Mucosa of stomach (tissue), 1 donor: ENCODE measurements around the gene PPM1F.
A peak's percentile ranks its signal among the peaks of the same experiment; 100 is the strongest.
"Not testable (repeated sequence)": the region's sequence is repeated elsewhere in the genome, so short reads cannot be mapped to it uniquely, and the experiment has no call there.

Source experiments
- H3K27me3 ChIP-seq: one replicate; pipeline ENCODE4 v1.7.0; 2013; ENCODE audit warnings: mild to moderate bottlenecking, low read length; ENCODE audit not compliant: control insufficient read depth, insufficient read depth
- H3K36me3 ChIP-seq: one replicate; pipeline ENCODE4 v1.7.0; 2013; ENCODE audit warnings: low read length; ENCODE audit not compliant: control insufficient read depth, insufficient read depth
- H3K4me1 ChIP-seq: one replicate; pipeline ENCODE4 v1.7.0; 2013; ENCODE audit warnings: mild to moderate bottlenecking, low read length; ENCODE audit not compliant: control insufficient read depth, insufficient read depth
- H3K4me3 ChIP-seq: one replicate; pipeline ENCODE4 v1.7.0; 2013; ENCODE audit warnings: low read length
- H3K9ac ChIP-seq: one replicate; pipeline ENCODE4 v1.7.0; 2013; ENCODE audit warnings: mild to moderate bottlenecking, low read length, moderate library complexity
- H3K9me3 ChIP-seq: one replicate; pipeline ENCODE4 v1.7.0; 2013; ENCODE audit warnings: mild to moderate bottlenecking, low read length, moderate library complexity; ENCODE audit not compliant: control insufficient read depth
- donor health status: Pancreatic carcinoma.

PPM1F gene

DNA sequence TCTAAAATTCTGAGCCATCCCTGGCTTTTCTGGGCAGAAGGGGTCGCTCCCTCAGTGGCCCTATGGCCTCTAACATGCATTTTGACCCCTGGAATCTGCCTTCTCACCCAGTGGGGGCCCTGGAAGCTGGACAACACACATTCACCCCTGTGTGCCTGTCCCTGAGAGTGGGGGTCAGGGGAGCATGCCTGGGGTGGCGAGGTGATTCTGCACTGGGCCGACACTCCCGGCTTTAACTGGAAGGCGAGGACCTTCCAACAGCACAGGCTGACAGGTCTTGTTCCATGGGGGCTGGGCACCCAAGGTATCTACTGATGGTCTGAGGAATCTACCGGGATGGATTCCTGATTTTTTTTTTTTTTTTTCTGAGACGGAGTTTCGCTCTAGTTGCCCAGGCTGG is 10.7 kb downstream of the PPM1F start:
- Histone ChIP-seq H3K4me3 (no peak overlapping the region), H3K27me3 (no peaks in the 10 kb centered on the region), H3K9ac (no peak overlapping the region)

DNA sequence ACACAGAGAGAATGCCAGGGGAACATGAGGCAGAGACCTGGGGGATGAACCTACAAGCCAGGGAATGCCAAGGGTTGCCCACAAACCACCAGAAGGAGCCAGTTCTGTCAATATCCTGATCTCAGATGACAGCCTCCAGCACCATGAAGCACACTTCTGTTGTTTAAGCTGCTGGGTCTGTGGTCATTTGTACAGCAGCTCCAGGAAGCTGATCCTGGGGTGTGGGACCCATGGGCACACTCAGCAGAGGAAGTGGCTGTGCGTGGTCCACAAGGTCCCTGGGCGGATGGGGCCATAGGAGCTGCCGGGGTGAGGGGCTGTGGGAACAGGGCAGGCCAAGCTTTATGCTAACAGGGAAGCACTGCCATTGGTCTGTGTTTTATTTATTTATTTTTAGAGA is 12.1 kb downstream of the PPM1F start:
- Histone ChIP-seq H3K4me3 (no peak overlapping the region), H3K4me1 (peaks cover 44% of the 10 kb centered on the region), H3K9me3 (no peaks in the 10 kb centered on the region), H3K27me3 (no peaks in the 10 kb centered on the region), H3K36me3 (peaks cover 3% of the 10 kb centered on the region), H3K9ac (no peak overlapping the region)

More for the DNA sequence above, 10.7 kb downstream of the PPM1F start:
- Histone ChIP-seq H3K4me1 (peaks cover 43% of the 10 kb centered on the region), H3K9me3 (no peaks in the 10 kb centered on the region), H3K36me3 (peaks cover 4% of the 10 kb centered on the region)

DNA sequence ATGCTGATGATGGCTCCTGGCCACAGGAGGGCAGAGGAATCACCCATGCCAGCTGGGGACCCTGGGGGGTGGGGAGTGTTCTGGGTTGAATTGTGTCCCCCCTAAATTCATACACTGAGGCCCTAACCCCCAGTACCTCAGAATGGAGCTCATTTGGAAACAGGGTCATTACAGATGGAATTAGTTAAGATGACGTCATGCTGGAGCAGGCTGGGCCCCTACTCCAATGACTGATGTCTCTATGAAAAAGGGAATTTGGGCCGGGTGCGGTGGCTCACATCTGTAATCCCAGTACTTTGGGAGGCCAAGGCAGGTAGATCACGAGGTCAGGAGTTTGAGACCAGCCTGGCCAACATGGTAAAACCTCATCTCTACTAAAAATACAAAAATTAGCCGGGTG is 12.7 kb downstream of the PPM1F start:
- H3K36me3 ChIP-seq, H3K27me3 ChIP-seq, H3K4me3 ChIP-seq, H3K9me3 ChIP-seq: not testable (repeated sequence)
- Histone ChIP-seq H3K9ac (peak overlapping the region; percentile 36), H3K4me1 (peaks cover 44% of the 10 kb centered on the region)

DNA sequence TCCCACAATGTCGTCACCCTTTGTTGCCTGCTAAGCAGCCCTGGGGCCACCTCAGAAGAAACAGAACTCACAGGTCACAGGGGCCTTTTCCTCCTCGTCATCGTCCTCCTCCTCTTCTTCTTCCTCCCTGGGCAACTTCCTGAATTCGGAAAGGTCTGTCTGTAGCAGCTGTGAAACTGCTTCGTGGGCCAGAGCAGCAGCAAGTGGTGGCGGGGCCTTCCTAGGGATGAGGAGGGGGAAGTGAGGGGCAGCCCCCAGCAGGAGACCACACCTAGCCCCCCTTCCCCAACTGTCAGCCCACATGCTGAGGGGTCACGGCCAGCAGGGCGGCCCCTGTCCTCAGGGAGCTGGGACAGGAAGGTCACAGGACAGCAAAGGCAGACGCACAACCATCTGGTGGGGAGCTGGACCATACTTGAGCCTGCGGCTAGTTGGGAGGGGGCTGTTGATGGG is 13.2 kb downstream of the PPM1F start:
- H3K4me1 ChIP-seq, result peaks cover 44% of the 10 kb centered on the region

DNA sequence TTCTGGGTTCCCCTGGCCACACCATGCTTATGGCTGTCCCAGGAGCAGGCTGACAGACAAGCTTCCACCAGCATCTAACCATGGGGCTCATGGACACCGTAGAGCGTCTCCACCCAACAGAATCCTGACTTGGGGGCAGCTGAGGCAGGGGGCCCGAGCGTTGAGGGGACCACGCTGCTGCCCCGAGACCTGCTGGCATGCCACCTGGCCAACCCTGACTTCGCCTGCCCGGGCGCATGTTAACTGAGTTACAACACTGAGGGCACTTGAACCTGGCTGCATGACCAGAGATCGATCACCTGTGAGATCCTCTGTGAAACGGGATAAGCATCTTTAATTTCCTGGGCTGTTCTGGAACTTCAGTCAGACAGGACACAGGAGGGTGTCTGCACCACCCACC is 13.7 kb downstream of the PPM1F start:
- no peaks in the 10 kb centered on the region for H3K9me3 ChIP-seq
- H3K36me3 ChIP-seq, result no peaks in the 10 kb centered on the region
- H3K4me3 ChIP-seq, result no peak overlapping the region
- H3K4me1 ChIP-seq, result peaks cover 44% of the 10 kb centered on the region
- no peaks in the 10 kb centered on the region for H3K27me3 ChIP-seq
- peak overlapping the region; percentile 77 for H3K9ac ChIP-seq

More for the DNA sequence above, 13.2 kb downstream of the PPM1F start:
- H3K9ac ChIP-seq, result peak overlapping the region; percentile 36
- no peaks in the 10 kb centered on the region for H3K27me3 ChIP-seq
- H3K4me3 ChIP-seq, result no peak overlapping the region
- H3K9me3 ChIP-seq, result no peaks in the 10 kb centered on the region
- H3K36me3 ChIP-seq, result no peaks in the 10 kb centered on the region

DNA sequence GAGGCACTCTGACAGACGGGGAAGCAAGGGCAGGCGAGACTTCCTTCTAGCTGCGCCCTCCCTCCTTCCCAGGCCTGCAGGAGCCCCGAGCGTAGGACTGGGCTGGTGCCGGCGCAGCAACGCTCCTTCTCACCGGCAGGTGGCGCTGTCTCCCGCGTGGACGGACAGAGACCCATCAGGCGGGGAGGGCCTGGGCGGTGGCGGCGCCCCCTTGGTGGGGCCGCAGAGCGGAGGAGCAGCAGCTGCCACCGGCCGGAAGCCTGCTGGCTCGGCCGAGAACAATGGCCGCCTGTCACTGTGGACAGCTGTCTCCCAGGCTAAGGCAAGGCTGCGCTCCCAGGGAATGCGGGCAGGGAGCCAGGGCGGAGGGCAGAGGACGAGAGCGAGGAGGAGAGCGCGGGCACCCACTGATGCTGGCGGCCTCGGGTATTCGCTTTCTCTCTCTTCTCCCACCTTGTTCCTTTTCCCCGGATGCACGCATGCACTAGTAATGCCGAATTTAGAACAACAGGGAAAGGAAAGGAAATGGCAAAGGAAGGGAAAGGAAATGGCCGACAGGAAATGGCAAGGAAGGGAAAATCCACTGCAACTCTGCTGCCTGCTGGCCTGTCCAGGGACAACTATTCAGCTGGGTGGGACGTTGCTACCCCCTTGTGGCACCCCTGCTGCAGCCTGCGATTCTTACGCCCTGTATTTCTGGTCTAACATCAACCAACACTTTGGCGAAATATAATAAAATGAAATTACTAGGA is 14.4 kb downstream of the PPM1F start:
- H3K9ac ChIP-seq, result peak overlapping the region; percentile 77
- peaks cover 39% of the 10 kb centered on the region for H3K4me1 ChIP-seq
- H3K27me3 ChIP-seq, result no peaks in the 10 kb centered on the region
- H3K36me3 ChIP-seq, result no peaks in the 10 kb centered on the region
- H3K9me3 ChIP-seq, result no peaks in the 10 kb centered on the region
- H3K4me3 ChIP-seq, result peak overlapping the region; percentile 93

DNA sequence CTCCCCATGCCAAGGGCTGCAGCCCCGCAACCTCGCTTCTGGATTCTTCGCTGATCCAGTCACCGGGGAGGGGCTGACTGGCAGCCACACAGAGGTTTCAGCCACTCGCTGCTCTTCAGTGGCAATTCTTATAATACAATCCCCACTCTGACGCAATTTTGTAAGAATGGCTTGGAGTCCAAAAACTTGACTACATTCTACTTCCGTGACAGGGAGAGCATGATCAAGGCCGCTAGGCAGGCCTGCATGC is 14.9 kb downstream of the PPM1F start:
- Histone ChIP-seq H3K9ac (peak overlapping the region; percentile 77), H3K27me3 (no peaks in the 10 kb centered on the region), H3K36me3 (no peaks in the 10 kb centered on the region), H3K4me1 (peaks cover 36% of the 10 kb centered on the region), H3K4me3 (peak overlapping the region; percentile 93), H3K9me3 (no peaks in the 10 kb centered on the region)

DNA sequence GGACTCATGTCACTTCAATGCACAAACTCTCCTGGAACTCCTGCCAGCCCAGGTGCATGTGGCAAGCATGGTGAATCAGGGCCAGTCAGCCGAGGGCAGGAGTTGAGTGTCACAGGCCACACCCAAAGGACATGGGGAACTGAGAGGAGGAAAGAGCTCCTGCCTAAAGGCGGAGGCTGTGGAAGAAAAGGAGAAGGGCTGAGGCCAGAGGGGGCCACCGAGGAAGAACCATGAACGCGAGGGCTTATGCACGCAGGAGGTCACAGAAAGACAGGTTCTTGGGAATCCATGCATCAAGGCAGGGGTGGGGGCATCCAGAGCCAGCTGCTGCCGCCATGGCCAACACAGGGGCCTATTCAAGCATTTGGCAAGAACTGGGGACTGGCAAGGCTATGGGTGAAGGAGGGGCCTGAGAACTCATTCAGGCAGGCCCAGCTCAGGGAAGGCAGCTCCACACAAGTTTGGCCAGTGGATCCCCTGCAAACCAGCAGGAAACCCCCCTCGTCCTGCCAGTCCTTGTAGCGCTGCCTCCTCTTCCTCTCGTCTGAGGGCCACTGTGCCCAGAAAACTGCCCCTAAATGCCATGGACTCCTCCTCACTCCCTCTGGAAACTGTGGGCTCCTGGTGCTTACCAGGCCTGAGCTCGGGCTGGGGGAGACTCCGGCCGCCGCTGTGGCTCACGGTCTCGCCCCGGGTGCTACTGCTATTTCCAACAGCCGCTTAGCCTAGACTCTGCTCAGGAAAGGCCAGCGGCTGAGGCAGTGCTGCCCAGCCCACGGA is 15.4 kb downstream of the PPM1F start:
- peaks cover 36% of the 10 kb centered on the region for H3K4me1 ChIP-seq
- peaks cover 3% of the 10 kb centered on the region for H3K36me3 ChIP-seq
- peak overlapping the region; percentile 93 for H3K4me3 ChIP-seq
- peak overlapping the region; percentile 77 for H3K9ac ChIP-seq
- no peaks in the 10 kb centered on the region for H3K9me3 ChIP-seq
- no peaks in the 10 kb centered on the region for H3K27me3 ChIP-seq

DNA sequence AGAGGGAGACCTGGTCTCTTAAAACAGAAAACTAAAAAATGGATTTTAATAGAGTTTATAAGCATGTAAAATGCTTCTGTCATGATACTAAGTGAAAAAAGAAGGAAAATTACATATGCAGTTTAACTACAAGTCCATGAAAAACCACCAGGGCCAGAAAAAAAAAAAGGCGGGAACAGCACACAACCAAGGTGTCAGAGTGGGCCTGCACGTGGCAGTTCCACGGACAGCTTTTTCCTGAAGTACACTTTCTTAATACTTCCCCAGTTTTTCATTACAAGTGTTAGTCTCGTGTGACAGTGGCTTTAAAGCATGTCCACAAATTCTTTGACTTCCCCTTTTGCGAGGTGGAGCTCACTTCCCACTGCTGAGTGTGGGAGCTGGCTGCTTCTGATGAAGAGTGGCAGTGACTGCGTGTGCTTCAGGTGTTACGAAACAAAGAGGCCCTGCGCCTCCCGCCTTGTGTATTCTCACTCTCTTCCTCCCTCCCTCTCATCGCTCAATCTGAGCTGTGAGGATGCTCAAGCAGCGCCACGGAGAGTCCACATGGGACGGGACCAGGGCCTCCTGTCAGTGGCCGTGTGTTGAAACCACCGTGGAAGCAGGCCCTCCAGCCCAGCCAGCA is 16.4 kb downstream of the PPM1F start:
- H3K4me3 ChIP-seq, result no peak overlapping the region
- peaks cover 30% of the 10 kb centered on the region for H3K4me1 ChIP-seq
- no peaks in the 10 kb centered on the region for H3K27me3 ChIP-seq
- H3K9ac ChIP-seq, result no peak overlapping the region
- H3K9me3 ChIP-seq, result no peaks in the 10 kb centered on the region
- H3K36me3 ChIP-seq, result peaks cover 4% of the 10 kb centered on the region

DNA sequence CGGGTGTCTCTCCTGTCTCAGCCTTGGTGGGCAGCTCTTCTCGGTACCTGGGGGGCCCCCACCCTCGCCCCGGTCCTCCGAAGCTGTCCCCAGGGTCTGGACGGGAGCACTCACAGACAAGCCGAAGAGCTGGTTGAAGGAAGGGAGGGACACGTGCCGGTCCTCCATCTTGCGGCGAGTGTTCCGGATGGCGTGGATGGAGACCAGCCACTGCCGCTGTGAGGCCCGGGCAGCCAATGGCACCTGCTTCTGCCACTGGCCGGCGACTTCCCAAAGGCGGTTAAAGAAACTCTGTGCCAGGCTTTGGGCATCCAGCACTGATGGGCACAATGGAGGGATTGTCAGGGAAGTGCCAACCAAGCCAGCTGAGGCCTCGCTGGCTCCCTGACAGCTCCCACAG is 18.7 kb downstream of the PPM1F start:
- H3K9me3 ChIP-seq, result no peaks in the 10 kb centered on the region
- H3K27me3 ChIP-seq, result no peaks in the 10 kb centered on the region
- H3K4me3 ChIP-seq, result no peak overlapping the region
- peaks cover 9% of the 10 kb centered on the region for H3K36me3 ChIP-seq
- H3K9ac ChIP-seq, result no peak overlapping the region
- H3K4me1 ChIP-seq, result peaks cover 23% of the 10 kb centered on the region

DNA sequence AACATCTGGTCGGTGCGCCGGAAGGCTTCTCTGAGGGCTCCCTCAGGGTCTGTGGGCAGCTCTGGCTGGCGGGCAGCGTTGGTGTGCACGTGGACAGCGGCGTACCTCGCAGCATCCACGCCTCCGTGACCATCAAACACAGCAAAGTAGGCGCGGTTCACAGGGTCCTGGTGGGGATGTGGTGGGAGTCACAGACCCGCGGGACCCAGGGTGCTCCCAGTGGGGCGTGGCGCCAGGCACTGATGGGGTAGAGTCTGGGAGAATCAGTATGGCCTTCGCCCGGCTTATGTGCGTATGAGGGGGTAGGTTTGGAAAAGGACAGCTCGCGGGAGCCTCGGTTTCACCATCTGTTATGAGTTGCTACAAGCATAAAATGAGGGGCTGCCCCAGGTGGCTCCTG is 19.2 kb downstream of the PPM1F start:
- Histone ChIP-seq H3K9me3 (no peaks in the 10 kb centered on the region), H3K4me3 (no peak overlapping the region), H3K27me3 (no peaks in the 10 kb centered on the region), H3K9ac (no peak overlapping the region), H3K4me1 (peaks cover 18% of the 10 kb centered on the region), H3K36me3 (peaks cover 9% of the 10 kb centered on the region)

DNA sequence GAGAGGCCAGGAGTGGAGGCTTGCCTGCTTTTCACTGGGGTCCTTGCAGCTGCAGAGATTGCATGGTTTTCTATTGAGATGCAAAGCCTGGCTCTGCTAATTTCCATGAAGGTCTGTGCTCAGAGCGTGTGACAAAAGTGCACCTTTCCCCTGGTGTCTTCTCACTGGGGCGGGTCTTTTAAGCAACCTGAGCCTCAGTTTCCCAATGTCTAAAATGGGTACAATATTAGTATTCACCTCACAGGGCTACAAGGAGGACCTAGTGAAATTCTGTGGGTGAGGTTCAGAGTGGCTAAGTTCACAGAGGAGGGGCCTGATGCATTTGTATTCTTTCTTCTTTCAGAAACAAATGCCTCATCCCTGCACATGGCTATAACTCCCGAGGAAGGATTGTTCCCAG is 20.3 kb downstream of the PPM1F start:
- Histone ChIP-seq H3K9ac (no peak overlapping the region), H3K4me3 (no peak overlapping the region), H3K36me3 (peaks cover 9% of the 10 kb centered on the region), H3K9me3 (no peaks in the 10 kb centered on the region), H3K27me3 (no peaks in the 10 kb centered on the region), H3K4me1 (peaks cover 9% of the 10 kb centered on the region)
